K562 treated with DMSO at 1 percent for 4 hours (cell line): ENCODE measurements around the gene TPBGL. TPM values are rescaled to one million over a fixed set of nuclear protein-coding genes. Genes with fewer than 3 reads are reported as not detected.

Experiments
- total RNA-seq: library from RNA; unstranded; fragments of 300-600 nt; gene quantifications from 2 replicates; pipeline ENCODE4 v1.2.3, GENCODE V29; 2022; ENCODE audit not compliant: insufficient read depth

TPBGL gene
- total RNA-seq = not detected in 2 replicates

GRCh38 chr11:75240311-75241035 is at the start of gene TPBGL:
TPBGL (plus strand) TSS chr11:75240774; CDS start chr11:75241050, 276 bp downstream.

Other genes with a start within 250 kb of the TPBGL start
- 0.86 and 1.1 TPM in 2 replicates for gene OR2AT4, start 143.9 kb upstream of the TPBGL start, total RNA-seq
- 21.8 and 32.1 TPM in 2 replicates for gene SLCO2B1, start 89.7 kb upstream of the TPBGL start, total RNA-seq
- gene ARRB1, start 110.9 kb downstream of the TPBGL start, total RNA-seq = 25.4 and 33.7 TPM in 2 replicates
- 5,531 and 5,618 TPM in 2 replicates for gene RPS3, start 158.7 kb downstream of the TPBGL start, total RNA-seq
- 0.36 and 0.55 TPM in 2 replicates for gene KLHL35, start 192.4 kb downstream of the TPBGL start, total RNA-seq